LoVo (cell line): ENCODE results near the gene ATXN7L1.
"Not testable (repeated sequence)": the region's sequence is repeated elsewhere in the genome, so short reads cannot be mapped to it uniquely, and the experiment has no call there.

Experiments used
- DNase-seq: peaks from one replicate; pipeline ENCODE4 v3.0.0-alpha.2; 2016; ENCODE audit warnings: low spot score

The ATXN7L1 gene

GRCh38 chr7:105613611-105614330, 262.6 kb downstream of the ATXN7L1 start:
- no peak for DNase-seq

GRCh38 chr7:105612806-105613205, 263.6 kb downstream of the ATXN7L1 start:
- no peak for DNase-seq

GRCh38 chr7:105611856-105612775, 264.3 kb downstream of the ATXN7L1 start:
- no peak for DNase-seq

- DNase-seq = no peak
These were observed 266.1 kb downstream of the ATXN7L1 start for GRCh38 chr7:105610165-105610930.

GRCh38 chr7:105602325-105603305, 273.8 kb downstream of the ATXN7L1 start:
- no peak for DNase-seq

GRCh38 chr7:105600720-105601550, 275.5 kb downstream of the ATXN7L1 start:
- DNase-seq = no peak

- DNase-seq = no peak
These were observed 276.8 kb downstream of the ATXN7L1 start for GRCh38 chr7:105599551-105599950.

GRCh38 chr7:105599080-105599479, 277.3 kb downstream of the ATXN7L1 start:
- not testable (repeated sequence) for DNase-seq

- no peak for DNase-seq
These were observed 279.5 kb downstream of the ATXN7L1 start for GRCh38 chr7:105596866-105597265.

- DNase-seq = no peak
These were observed 282.4 kb downstream of the ATXN7L1 start for GRCh38 chr7:105594034-105594433.

- no peak for DNase-seq
These were observed 284.9 kb downstream of the ATXN7L1 start for GRCh38 chr7:105591522-105591921.

GRCh38 chr7:105590793-105591192, 285.6 kb downstream of the ATXN7L1 start:
- DNase-seq = no peak

GRCh38 chr7:105589356-105590077, 286.9 kb downstream of the ATXN7L1 start:
- peak; percentile 57 for DNase-seq

- no peak for DNase-seq
These were observed 288.3 kb downstream of the ATXN7L1 start for GRCh38 chr7:105587909-105588635.

- DNase-seq = no peak
These were observed 290.4 kb downstream of the ATXN7L1 start for GRCh38 chr7:105585850-105586500.

- DNase-seq = no peak
These were observed 292.2 kb downstream of the ATXN7L1 start for GRCh38 chr7:105584165-105584564.

- DNase-seq = no peak
These were observed 293.3 kb downstream of the ATXN7L1 start for GRCh38 chr7:105583061-105583460.

- DNase-seq = peak; percentile 59
These were observed 295.2 kb downstream of the ATXN7L1 start, which contains the start of gene EFCAB10 for GRCh38 chr7:105581066-105581811. TSS of gene EFCAB10 (minus strand) at chr7:105581493. CDS start at chr7:105581463, 30 bp downstream.
